IPS-20b (cell line): ENCODE measurements around the gene HVCN1.
A peak's percentile ranks its signal among the peaks of the same experiment; 100 is the strongest.

Source experiments
- H3K27ac ChIP-seq: one replicate; pipeline ENCODE4 v1.5.1; 2013; ENCODE audit warnings: low read length
- H3K27me3 ChIP-seq: 2 replicates; pipeline ENCODE4 v1.6.1; 2013; ENCODE audit warnings: mild to moderate bottlenecking, low read length, inconsistent platforms; ENCODE audit not compliant: insufficient read depth
- H3K36me3 ChIP-seq: 2 replicates; pipeline ENCODE4 v1.6.1; 2013; ENCODE audit warnings: low read depth, mild to moderate bottlenecking, inconsistent platforms, low read length, moderate library complexity; ENCODE audit not compliant: insufficient read depth
- H3K4me1 ChIP-seq: 2 replicates; pipeline ENCODE4 v1.6.1; 2013; ENCODE audit warnings: mild to moderate bottlenecking, control low read depth, inconsistent platforms, low read length, moderate library complexity; ENCODE audit not compliant: insufficient read depth
- H3K4me3 ChIP-seq: 2 replicates; pipeline ENCODE4 v1.5.1; 2013; ENCODE audit warnings: mild to moderate bottlenecking, low read length, inconsistent platforms
- H3K9ac ChIP-seq: 2 replicates; pipeline ENCODE4 v1.6.1; 2013; ENCODE audit warnings: low read depth, mild to moderate bottlenecking, inconsistent platforms, low read length, moderate library complexity
- H3K9me3 ChIP-seq: 2 replicates; pipeline ENCODE4 v1.6.1; 2013; ENCODE audit warnings: mild to moderate bottlenecking, low read depth, low read length, inconsistent platforms; ENCODE audit not compliant: insufficient read depth

HVCN1 gene

GRCh38 chr12:110637869-110638441 is 51.0 kb downstream of the HVCN1 start:
- H3K27me3 ChIP-seq, result no peaks in the 10 kb centered on the region
- peaks cover 3% of the 10 kb centered on the region; the same call in 1 of the 2 replicates for H3K4me1 ChIP-seq
- H3K9me3 ChIP-seq, result no peaks in the 10 kb centered on the region
- no peak overlapping the region for H3K4me3 ChIP-seq
- no peak overlapping the region for H3K9ac ChIP-seq
- H3K36me3 ChIP-seq, result no peaks in the 10 kb centered on the region
- no peak overlapping the region for H3K27ac ChIP-seq

DNA sequence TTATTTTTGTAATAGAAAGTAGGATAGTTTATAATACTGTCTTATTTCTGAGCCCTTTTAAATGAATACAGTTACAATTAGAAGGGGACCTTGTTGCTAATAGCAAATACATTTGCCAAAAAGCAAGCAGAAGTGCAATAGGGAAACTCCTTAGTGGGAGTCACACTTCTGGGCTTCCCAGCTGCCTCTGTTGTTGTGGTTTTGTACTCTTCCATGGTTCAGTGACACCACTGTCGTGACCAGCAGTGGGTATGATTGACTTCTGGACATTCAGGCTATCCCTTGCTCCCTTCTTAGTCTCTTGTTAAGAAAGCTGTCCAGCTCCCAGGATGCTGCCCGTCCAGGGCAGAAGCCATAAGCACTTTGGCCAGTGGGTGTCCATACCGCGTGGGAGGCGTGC is 52.4 kb downstream of the HVCN1 start:
- no peaks in the 10 kb centered on the region for H3K27me3 ChIP-seq
- no peak overlapping the region for H3K27ac ChIP-seq
- 0 out of 2 replicates have a peak, but pooled peaks cover 2% of the 10 kb centered on the region for H3K4me1 ChIP-seq
- H3K9ac ChIP-seq, result no peak overlapping the region
- H3K9me3 ChIP-seq, result no peaks in the 10 kb centered on the region
- H3K4me3 ChIP-seq, result no peak overlapping the region
- H3K36me3 ChIP-seq, result no peaks in the 10 kb centered on the region; the same call in 1 of the 2 replicates

DNA sequence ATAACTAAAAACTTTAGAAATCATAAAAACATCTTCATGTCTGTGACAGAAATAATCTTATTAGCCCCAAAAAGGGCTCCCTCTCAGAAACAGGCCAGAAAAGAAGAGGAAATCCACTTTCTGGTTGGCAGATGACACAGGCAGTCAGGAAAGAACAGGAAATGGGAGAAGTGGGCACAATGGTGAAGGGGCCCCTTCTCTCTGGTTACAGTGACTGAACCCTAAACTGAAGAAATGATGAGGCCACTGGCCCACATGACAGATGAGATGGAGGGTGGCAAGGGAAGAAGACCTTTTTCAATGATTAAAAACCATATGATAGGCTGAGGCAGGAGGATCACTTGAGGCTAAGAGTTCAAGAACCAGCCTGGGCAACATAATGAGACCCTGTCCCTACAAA is 53.9 kb downstream of the HVCN1 start:
- H3K36me3 ChIP-seq, result no peaks in the 10 kb centered on the region; the same call in 1 of the 2 replicates
- no peaks in the 10 kb centered on the region for H3K4me1 ChIP-seq
- no peaks in the 10 kb centered on the region for H3K9me3 ChIP-seq
- H3K27ac ChIP-seq, result no peak overlapping the region
- no peaks in the 10 kb centered on the region for H3K27me3 ChIP-seq
- H3K4me3 ChIP-seq, result no peak overlapping the region
- H3K9ac ChIP-seq, result no peak overlapping the region

DNA sequence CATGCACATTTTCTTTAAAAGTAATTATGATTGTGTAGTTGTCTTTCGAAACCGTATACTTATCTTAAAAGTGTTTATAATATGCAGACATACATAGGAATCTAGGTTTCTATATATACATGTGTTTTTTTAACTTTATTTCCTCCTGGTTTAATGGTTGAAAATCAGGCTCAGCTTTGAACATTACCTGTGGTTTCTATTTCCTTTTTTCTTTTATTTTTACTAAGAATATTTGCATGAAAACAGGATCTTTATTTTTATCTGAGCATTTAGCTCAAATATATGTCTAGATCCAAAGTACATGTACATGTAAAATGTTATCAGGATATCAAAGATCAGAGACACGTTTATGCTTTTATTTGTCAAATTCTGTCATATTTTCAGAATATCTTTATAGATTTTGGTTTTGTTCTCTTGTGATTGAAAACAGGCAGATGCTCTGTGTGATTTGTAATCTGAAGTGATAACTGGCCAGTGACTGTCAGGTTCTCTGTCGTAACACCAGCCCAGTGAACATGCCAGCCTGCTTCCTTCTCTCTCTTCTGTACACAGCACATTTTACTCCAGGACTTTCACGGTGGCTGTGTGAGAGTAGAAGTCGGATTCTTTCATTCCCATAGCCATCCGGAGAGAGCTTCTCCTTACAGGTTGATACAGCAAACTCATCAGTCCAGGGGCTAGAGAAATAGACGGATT is 61.3 kb downstream of the HVCN1 start:
- H3K27me3 ChIP-seq, result no peaks in the 10 kb centered on the region
- no peak overlapping the region for H3K9ac ChIP-seq
- no peaks in the 10 kb centered on the region for H3K4me1 ChIP-seq
- no peak overlapping the region for H3K27ac ChIP-seq
- H3K36me3 ChIP-seq, result no peaks in the 10 kb centered on the region; the same call in 1 of the 2 replicates
- no peak overlapping the region for H3K4me3 ChIP-seq
- no peaks in the 10 kb centered on the region for H3K9me3 ChIP-seq

- H3K27ac ChIP-seq, result no peak overlapping the region
- no peak overlapping the region for H3K9ac ChIP-seq
- H3K36me3 ChIP-seq, result no peaks in the 10 kb centered on the region
- H3K4me3 ChIP-seq, result no peak overlapping the region
- no peaks in the 10 kb centered on the region for H3K27me3 ChIP-seq
- H3K9me3 ChIP-seq, result no peaks in the 10 kb centered on the region
- H3K4me1 ChIP-seq, result 0 out of 2 replicates have a peak, but pooled peaks cover 3% of the 10 kb centered on the region
Measured at GRCh38 chr12:110622582-110622981, 66.3 kb downstream of the HVCN1 start.

GRCh38 chr12:110619534-110619953 is 69.4 kb downstream of the HVCN1 start:
- Histone ChIP-seq H3K4me1 (peaks cover 5% of the 10 kb centered on the region; the same call in 1 of the 2 replicates), H3K9ac (no peak overlapping the region), H3K36me3 (no peaks in the 10 kb centered on the region), H3K9me3 (no peaks in the 10 kb centered on the region), H3K4me3 (no peak overlapping the region), H3K27ac (no peak overlapping the region), H3K27me3 (no peaks in the 10 kb centered on the region)

DNA sequence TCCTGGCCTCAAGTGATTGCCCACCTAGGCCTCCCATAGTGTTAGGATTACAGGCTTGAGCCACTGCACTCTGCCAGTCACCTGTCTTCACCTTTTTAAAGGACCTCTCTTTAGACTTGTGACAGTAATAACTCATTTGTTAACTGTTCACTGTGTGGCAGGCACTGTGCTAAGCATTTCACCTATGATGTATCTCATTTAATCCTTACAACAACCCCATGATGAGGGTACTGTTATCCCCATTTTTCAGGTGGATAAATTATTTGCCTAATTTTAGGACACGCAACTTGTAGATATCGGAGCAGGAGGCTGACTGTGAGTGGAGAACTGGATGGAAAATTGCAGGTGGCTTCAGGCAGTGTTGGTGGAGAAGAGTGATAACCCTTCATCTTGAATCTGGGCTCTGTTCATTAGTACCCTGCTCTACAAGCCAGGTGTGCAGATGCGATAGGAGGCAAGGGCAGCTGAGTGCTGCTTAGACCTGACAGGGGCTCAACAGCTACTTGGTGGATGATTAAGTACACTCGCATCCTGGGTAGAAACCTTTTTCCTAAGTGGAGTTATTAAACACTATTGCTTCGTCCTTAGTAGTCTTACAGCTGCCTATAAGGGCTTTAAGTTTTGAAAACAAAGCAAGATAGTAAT is 72.3 kb downstream of the HVCN1 start:
- Histone ChIP-seq H3K4me1 (peaks cover 6% of the 10 kb centered on the region; the same call in 1 of the 2 replicates), H3K36me3 (no peaks in the 10 kb centered on the region), H3K4me3 (no peak overlapping the region), H3K9ac (no peak overlapping the region), H3K9me3 (no peaks in the 10 kb centered on the region), H3K27ac (no peak overlapping the region), H3K27me3 (no peaks in the 10 kb centered on the region)

DNA sequence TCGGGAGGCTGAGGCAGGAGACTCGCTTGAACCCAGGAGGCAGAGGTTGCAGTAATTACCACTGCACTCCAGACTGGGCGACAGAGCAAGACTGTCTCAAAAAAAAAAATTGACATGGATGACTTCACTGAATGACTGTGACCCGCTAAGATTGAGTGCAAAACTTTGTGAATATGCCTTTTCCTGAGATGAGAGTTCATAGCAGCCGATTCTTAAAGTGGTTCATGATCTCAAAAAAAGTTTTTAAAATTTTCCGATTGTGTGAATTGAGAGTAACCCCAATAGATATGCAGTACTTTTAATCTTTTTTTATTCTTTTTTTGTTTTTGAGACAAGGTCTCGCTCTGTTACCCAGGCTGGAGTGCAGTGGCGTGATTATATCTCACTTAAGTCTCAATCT is 73.7 kb downstream of the HVCN1 start:
- Histone ChIP-seq H3K9me3 (no peaks in the 10 kb centered on the region), H3K27me3 (no peaks in the 10 kb centered on the region), H3K27ac (no peak overlapping the region), H3K36me3 (no peaks in the 10 kb centered on the region), H3K4me3 (no peak overlapping the region), H3K9ac (no peak overlapping the region), H3K4me1 (peaks cover 6% of the 10 kb centered on the region; the same call in 1 of the 2 replicates)

DNA sequence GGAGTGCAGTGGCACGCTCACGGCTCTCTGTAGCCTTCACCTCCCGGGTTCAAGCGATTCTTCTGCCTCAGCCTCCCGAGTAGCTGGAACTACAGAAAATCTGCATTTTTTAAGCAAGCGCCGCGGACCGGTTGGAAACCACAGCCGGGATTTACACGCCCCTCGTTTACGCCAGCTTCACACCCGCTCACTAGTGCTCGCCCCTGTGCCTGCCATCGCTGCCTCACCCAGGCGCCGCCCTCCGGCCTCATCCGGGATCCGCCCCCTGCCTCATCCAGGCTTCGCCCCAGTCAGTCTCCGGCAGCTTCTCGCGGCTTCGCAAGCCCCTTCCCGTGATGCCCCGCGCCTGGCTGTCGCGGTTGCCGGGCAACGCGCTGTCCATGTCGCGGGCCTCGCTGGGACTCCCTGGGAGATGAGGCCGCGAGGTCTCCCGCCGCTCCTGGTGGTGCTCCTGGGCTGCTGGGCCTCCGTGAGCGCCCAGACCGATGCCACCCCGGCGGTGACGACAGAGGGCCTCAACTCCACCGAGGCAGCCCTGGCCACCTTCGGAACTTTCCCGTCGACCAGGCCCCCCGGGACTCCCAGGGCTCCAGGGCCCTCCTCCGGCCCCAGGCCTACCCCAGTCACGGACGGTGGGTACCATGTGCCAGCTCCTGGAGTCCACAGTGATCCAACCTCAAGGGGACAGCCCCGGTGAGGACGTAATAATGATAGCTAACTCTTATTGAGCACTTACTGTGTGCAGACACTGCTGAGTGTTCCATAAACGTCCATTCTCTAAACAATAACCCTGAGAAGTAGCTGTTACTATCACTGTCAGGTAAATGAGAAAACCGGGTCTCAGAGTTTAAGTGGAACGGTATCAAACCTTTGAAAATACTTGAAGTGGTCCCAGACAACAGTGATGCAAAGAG is 74.9 kb downstream of the HVCN1 start, which contains the start of gene TCTN1:
Gene TCTN1, plus strand, starts transcription at position 359 of the 914 bp plus-strand sequence. Its CDS starts 54 bp downstream, at position 413.
- no peaks in the 10 kb centered on the region for H3K9me3 ChIP-seq
- no peak within 1 kb of the TSS for H3K27ac ChIP-seq
- peak within 1 kb of the TSS; percentile 81; the same call in 1 of the 2 replicates for H3K9ac ChIP-seq
- H3K4me3 ChIP-seq, result peak within 1 kb of the TSS; percentile 77
- peaks cover 3% of the 10 kb centered on the region; the same call in 1 of the 2 replicates for H3K4me1 ChIP-seq
- no peaks in the 10 kb centered on the region for H3K36me3 ChIP-seq
- no peaks in the 10 kb centered on the region for H3K27me3 ChIP-seq

- Histone ChIP-seq H3K4me3 (peak overlapping the region; percentile 77), H3K27ac (no peak overlapping the region), H3K4me1 (peaks cover 3% of the 10 kb centered on the region; the same call in 1 of the 2 replicates), H3K9ac (peak overlapping the region; percentile 81; the same call in 1 of the 2 replicates), H3K27me3 (no peaks in the 10 kb centered on the region), H3K36me3 (no peaks in the 10 kb centered on the region), H3K9me3 (no peaks in the 10 kb centered on the region)
Measured at GRCh38 chr12:110613071-110613770, 75.7 kb downstream of the HVCN1 start.

- Histone ChIP-seq H3K4me1 (no peaks in the 10 kb centered on the region), H3K36me3 (no peaks in the 10 kb centered on the region), H3K4me3 (no peak overlapping the region), H3K27me3 (no peaks in the 10 kb centered on the region), H3K9ac (no peak overlapping the region), H3K27ac (no peak overlapping the region), H3K9me3 (no peaks in the 10 kb centered on the region)
Measured at GRCh38 chr12:110606253-110606611, 82.7 kb downstream of the HVCN1 start.
